OCI-LY3 (cell line): Measurements from ENCODE around the gene GNB1.

Experiments used
- H2AFZ ChIP-seq: fragments of 200-600, 300-600 bp; shearing (Covaris generic); 2 replicates; pipeline ENCODE4 v1.6.0; 2014; ENCODE audit warnings: antibody characterized with exemption, low read depth, low read length
- H3K27ac ChIP-seq: fragments of 200-600, 300-600 bp; sonication (generic); 2 replicates; pipeline ENCODE4 v1.5.1; 2014; ENCODE audit warnings: mild to moderate bottlenecking, low read length, moderate library complexity, mixed read lengths
- H3K27me3 ChIP-seq: fragments of 200-600, 300-600 bp; sonication (generic); 2 replicates; pipeline ENCODE4 v1.6.1; 2014; ENCODE audit warnings: low read depth, low read length, mixed read lengths
- H3K36me3 ChIP-seq: fragments of 200-600, 300-600 bp; sonication (generic); replicated peaks from 2 replicates; pipeline ENCODE3; 2014; ENCODE audit warnings: low read depth, low read length, mixed read lengths
- H3K4me1 ChIP-seq: fragments of 300-600, 200-600 bp; sonication (generic); 2 replicates; pipeline ENCODE4 v1.6.1; 2014; ENCODE audit warnings: low read length, mixed read lengths
- H3K4me2 ChIP-seq: fragments of 200-600, 300-600 bp; sonication (generic); 2 replicates; pipeline ENCODE4 v1.6.1; 2014; ENCODE audit warnings: low read length, mixed read lengths
- H3K4me3 ChIP-seq: fragments of 300-600, 200-600 bp; sonication (generic); 2 replicates; pipeline ENCODE4 v1.5.1; 2014; ENCODE audit warnings: antibody characterized with exemption, mild to moderate bottlenecking, low read length, moderate library complexity
- H3K79me2 ChIP-seq: fragments of 300-600, 200-600 bp; shearing (Covaris generic); 2 replicates; pipeline ENCODE4 v1.6.1; 2014; ENCODE audit warnings: mild to moderate bottlenecking, low read length, mixed read lengths
- H3K9ac ChIP-seq: fragments of 300-600, 200-600 bp; shearing (Covaris generic); 2 replicates; pipeline ENCODE4 v1.6.0; 2014; ENCODE audit warnings: mild to moderate bottlenecking, low read length, moderate library complexity
- H3K9me3 ChIP-seq: fragments of 200-600, 300-600 bp; shearing (Covaris generic); 2 replicates; pipeline ENCODE4 v1.6.1; 2014; ENCODE audit warnings: low read length, mixed read lengths; ENCODE audit not compliant: insufficient read depth
- H4K20me1 ChIP-seq: fragments of 200-600, 300-600 bp; sonication (generic); 2 replicates; pipeline ENCODE4 v1.6.1; 2016; ENCODE audit warnings: low read length, mixed read lengths; ENCODE audit not compliant: insufficient read depth
- EZH2phosphoT487 ChIP-seq: fragments of 200-600 bp; shearing (Covaris generic); IDR thresholded peaks from 2 replicates; pipeline ENCODE4 v1.6.1; 2018; ENCODE audit warnings: antibody characterized with exemption, mixed run types, low read depth
- TF ChIP-seq, protein P1 (sequence below): fragments of 200-600, 300-600 bp; sonication (generic); IDR thresholded peaks from 2 replicates; pipeline ENCODE4 v1.5.1; 2014; ENCODE audit warnings: antibody characterized with exemption, low read length, low read depth

GNB1 gene

DNA sequence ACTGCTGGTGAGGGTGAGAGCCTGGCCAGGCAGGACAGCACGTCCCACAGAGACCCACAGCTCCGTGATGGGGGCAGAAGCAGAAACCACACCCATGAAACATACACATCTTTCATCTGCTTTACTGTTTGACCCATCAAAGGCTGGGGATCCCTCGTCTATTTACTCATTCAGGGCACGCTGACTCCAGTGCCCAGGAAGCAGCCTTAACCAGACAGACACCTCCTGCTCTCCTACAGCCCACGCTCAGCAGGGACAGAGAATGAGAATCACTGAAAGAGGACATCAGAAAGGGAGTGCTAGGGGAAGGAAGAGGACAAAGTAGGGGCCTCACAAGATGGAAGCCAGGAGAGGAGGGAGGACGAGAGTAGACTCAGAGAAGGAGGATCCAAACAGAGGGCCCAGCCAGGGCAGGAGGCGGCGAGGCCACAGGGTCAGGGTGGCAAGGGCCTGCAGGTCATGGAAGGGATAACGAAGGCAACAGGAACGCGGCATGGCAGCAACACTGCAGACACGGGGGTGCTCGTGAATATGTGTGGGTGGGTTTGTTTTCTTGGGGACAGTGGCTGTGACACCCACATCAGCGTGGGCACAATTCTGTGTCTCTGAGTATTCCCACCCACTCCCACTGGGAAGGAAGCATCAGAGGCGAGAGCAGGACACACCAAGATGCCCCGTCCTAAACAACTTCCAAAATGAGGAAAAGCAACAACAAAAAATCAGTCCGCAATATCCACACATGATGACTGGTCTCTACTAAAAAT is 97.2 kb downstream of the GNB1 start:
- Histone ChIP-seq H3K4me2 (no peak overlapping the region), H3K9me3 (no peaks in the 10 kb centered on the region), H3K9ac (no peak overlapping the region), H3K79me2 (peaks cover 59% of the 10 kb centered on the region), H3K4me3 (no peak overlapping the region), H3K36me3 (peaks cover 72% of the 10 kb centered on the region), H4K20me1 (peaks cover 27% of the 10 kb centered on the region), H3K4me1 (peaks cover 13% of the 10 kb centered on the region), H3K27ac (no peak overlapping the region), H2AFZ (no peak overlapping the region), H3K27me3 (no peaks in the 10 kb centered on the region)
- TF ChIP-seq, protein P1, sequence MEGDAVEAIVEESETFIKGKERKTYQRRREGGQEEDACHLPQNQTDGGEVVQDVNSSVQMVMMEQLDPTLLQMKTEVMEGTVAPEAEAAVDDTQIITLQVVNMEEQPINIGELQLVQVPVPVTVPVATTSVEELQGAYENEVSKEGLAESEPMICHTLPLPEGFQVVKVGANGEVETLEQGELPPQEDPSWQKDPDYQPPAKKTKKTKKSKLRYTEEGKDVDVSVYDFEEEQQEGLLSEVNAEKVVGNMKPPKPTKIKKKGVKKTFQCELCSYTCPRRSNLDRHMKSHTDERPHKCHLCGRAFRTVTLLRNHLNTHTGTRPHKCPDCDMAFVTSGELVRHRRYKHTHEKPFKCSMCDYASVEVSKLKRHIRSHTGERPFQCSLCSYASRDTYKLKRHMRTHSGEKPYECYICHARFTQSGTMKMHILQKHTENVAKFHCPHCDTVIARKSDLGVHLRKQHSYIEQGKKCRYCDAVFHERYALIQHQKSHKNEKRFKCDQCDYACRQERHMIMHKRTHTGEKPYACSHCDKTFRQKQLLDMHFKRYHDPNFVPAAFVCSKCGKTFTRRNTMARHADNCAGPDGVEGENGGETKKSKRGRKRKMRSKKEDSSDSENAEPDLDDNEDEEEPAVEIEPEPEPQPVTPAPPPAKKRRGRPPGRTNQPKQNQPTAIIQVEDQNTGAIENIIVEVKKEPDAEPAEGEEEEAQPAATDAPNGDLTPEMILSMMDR: no peak
- no peak for TF ChIP-seq EZH2phosphoT487

DNA sequence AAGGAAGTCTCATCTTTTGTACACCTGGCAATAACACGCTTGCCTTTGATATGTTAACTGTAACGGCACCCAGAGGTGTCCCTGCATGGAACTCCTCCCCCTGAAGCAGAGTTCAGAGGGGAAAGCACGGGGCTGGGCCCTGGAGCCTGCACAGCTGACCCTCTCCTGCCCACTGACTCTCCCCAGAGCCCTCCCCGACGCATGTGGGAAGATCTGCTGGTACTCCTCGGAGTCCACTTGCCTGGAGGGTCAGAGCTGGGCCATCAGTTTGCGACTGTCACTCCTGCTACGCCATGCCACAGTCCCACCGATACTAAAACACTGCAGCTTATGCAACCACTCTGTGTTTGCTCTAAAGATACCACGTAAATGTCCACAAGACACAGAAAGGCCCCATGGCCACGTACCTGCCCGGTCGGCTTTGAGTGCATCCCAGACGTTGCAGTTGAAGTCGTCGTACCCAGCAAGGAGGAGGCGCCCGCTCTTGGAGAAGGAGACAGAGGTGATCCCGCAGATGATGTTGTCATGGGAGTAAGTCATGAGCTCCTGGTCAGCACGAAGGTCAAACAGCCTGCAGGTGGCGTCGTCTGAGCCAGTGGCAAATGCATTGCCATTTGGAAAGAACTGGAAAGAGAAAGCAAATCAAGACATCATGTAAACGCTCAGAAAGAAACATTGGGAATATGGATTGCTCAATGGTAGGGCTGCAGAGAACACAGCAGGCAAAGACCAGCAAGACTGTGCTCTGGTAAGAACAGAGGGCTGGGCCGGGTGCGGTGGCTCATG is 102.0 kb downstream of the GNB1 start:
- no peaks in the 10 kb centered on the region for H3K9me3 ChIP-seq
- TF ChIP-seq EZH2phosphoT487: no peak
- TF ChIP-seq, protein P1: peak; percentile 46
- peaks cover 72% of the 10 kb centered on the region for H3K36me3 ChIP-seq
- H3K9ac ChIP-seq: no peak overlapping the region
- no peaks in the 10 kb centered on the region for H3K4me1 ChIP-seq
- 0 out of 2 replicates have a peak, but pooled peaks cover 4% of the 10 kb centered on the region for H4K20me1 ChIP-seq
- peaks cover 16% of the 10 kb centered on the region for H3K79me2 ChIP-seq
- H2AFZ ChIP-seq: no peak overlapping the region
- H3K4me3 ChIP-seq: no peak overlapping the region
- no peaks in the 10 kb centered on the region for H3K27me3 ChIP-seq
- H3K4me2 ChIP-seq: no peak overlapping the region
- no peak overlapping the region for H3K27ac ChIP-seq

DNA sequence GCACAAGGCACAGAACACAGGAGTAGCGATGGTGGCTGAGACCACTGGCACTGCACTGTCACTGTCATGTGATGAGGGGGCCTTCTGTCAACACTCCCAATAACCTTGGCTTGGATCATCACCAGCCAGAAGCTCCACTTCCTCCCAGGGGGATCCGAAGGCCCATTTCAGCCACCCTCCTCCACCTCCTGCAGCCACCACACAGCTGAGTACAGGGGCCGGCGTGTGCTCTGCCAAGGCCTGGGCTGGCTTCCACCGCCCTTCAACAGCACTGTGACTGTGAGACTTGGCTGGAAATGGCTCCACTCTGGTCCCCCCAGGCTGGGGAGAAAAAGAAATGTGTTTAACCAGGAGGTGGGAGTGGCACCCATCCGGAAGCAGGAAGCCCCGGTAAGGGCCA is 102.8 kb downstream of the GNB1 start:
- Histone ChIP-seq H4K20me1 (0 out of 2 replicates have a peak, but pooled peaks cover 4% of the 10 kb centered on the region), H3K4me2 (no peak overlapping the region), H3K9me3 (no peaks in the 10 kb centered on the region), H3K36me3 (peaks cover 65% of the 10 kb centered on the region), H3K4me3 (no peak overlapping the region), H3K9ac (no peak overlapping the region), H3K4me1 (peaks cover 4% of the 10 kb centered on the region), H3K27ac (no peak overlapping the region), H2AFZ (no peak overlapping the region), H3K27me3 (no peaks in the 10 kb centered on the region), H3K79me2 (peaks cover 9% of the 10 kb centered on the region)
- no peak for TF ChIP-seq EZH2phosphoT487
- TF ChIP-seq, protein P1: no peak
